PC-3 (cell line): ENCODE measurements around the gene SERGEF. TPM values are rescaled to one million over a fixed set of nuclear protein-coding genes. Genes with fewer than 3 reads are reported as not detected.

ENCODE experiments used
- ATAC-seq: fragments of 200-7000 bp; cut with Tn5 transposase; 2 replicates; pipeline ENCODE4 v1.9.1; 2020; ENCODE audit warnings: mild to moderate bottlenecking, moderate library complexity
- BruUV-seq: library from RNA; stranded (reverse); fragments of 400-500 nt; replicated peaks from 2 replicates; lab custom pipeline; 2021; lab: Mats Ljungman, UMichigan
- CTCF ChIA-PET: fragments of 300-600 bp; sonication (Branson Sonifier 250); formaldehyde crosslinking; loops from one replicate; lab custom pipeline; 2022; ENCODE audit warnings: antibody characterized with exemption; lab: Charles Lee
- POLR2A ChIA-PET: fragments of 300-600 bp; sonication (Branson Sonifier 250); formaldehyde crosslinking; loops from one replicate; lab custom pipeline; 2022; ENCODE audit warnings: antibody characterized with exemption; ENCODE audit not compliant: unreplicated experiment; lab: Charles Lee
- DNase-seq: peaks from one replicate; pipeline ENCODE4 v3.0.0-alpha.2; 2015
- H2AFZ ChIP-seq: fragments of 300-600 bp; sonication (generic); 2 replicates; pipeline ENCODE4 v1.6.0; 2016; ENCODE audit warnings: antibody characterized with exemption, low read length
- H3F3A ChIP-seq: fragments of 300-600 bp; sonication (generic); one replicate; pipeline ENCODE4 v1.6.0; 2017; ENCODE audit warnings: antibody characterized with exemption, low read length, control low read depth, mild to moderate bottlenecking; ENCODE audit not compliant: unreplicated experiment
- H3K27ac ChIP-seq: fragments of 300-600 bp; sonication (generic); 2 replicates; pipeline ENCODE4 v1.5.1; 2016; ENCODE audit warnings: mild to moderate bottlenecking, low read length
- H3K27me3 ChIP-seq: fragments of 300-600 bp; sonication (generic); 2 replicates; pipeline ENCODE4 v1.6.1; 2016; ENCODE audit warnings: low read length, mixed read lengths
- H3K36me3 ChIP-seq: fragments of 300-600 bp; sonication (generic); 2 replicates; pipeline ENCODE4 v1.6.1; 2016; ENCODE audit warnings: low read depth, mixed run types, low read length, mixed read lengths
- H3K4me1 ChIP-seq: fragments of 300-600 bp; sonication (generic); 2 replicates; pipeline ENCODE4 v1.5.1; 2016; ENCODE audit warnings: low read length; ENCODE audit not compliant: insufficient read depth
- H3K4me2 ChIP-seq: fragments of 300-600 bp; sonication (generic); 2 replicates; pipeline ENCODE4 v1.6.0; 2016; ENCODE audit warnings: low read length
- H3K4me3 ChIP-seq: fragments of 300-600 bp; sonication (generic); 2 replicates; pipeline ENCODE4 v1.5.1; 2016; ENCODE audit warnings: mild to moderate bottlenecking, low read length, mixed read lengths
- H3K79me2 ChIP-seq: fragments of 300-600 bp; sonication (generic); 2 replicates; pipeline ENCODE4 v1.6.1; 2017; ENCODE audit warnings: low read length, mixed read lengths
- H3K9ac ChIP-seq: fragments of 300-600 bp; sonication (generic); 2 replicates; pipeline ENCODE4 v1.6.0; 2016; ENCODE audit warnings: mild to moderate bottlenecking, low read length
- H3K9me2 ChIP-seq: fragments of 300-600 bp; sonication (generic); replicated peaks from 2 replicates; pipeline ENCODE4 v1.6.1; 2016; ENCODE audit warnings: mixed run types, low read length, mixed read lengths
- H3K9me3 ChIP-seq: fragments of 300-600 bp; sonication (generic); 2 replicates; pipeline ENCODE4 v1.6.1; 2016; ENCODE audit warnings: low read length, mixed read lengths
- H4K20me1 ChIP-seq: fragments of 300-600 bp; sonication (generic); 2 replicates; pipeline ENCODE4 v1.6.1; 2016; ENCODE audit warnings: low read length, mixed read lengths
- CTCF ChIP-seq: fragments of 300-600 bp; sonication (generic); conservative IDR thresholded peaks from 2 replicates; pipeline ENCODE4 v1.5.1; 2017; ENCODE audit warnings: antibody characterized with exemption, low read depth, mild to moderate bottlenecking, low read length
- EZH2 ChIP-seq: fragments of 300-600 bp; sonication (generic); IDR thresholded peaks from one replicate; pipeline ENCODE4 v1.6.1; 2017; ENCODE audit warnings: antibody characterized with exemption, mild to moderate bottlenecking, low read length; ENCODE audit not compliant: unreplicated experiment
- EZH2phosphoT487 ChIP-seq: fragments of 300-600 bp; sonication (generic); IDR thresholded peaks from 2 replicates; pipeline ENCODE4 v1.6.1; 2018; ENCODE audit warnings: mild to moderate bottlenecking, antibody characterized with exemption, low read length, borderline replicate concordance
- intact Hi-C: fragments of 100-400 bp; cut with micrococcal nuclease; formaldehyde crosslinking; loops from 2 replicates; pipeline ENCODE4 v1.9.0; 2023
- total RNA-seq: library from RNA; depleted of rRNA; stranded (reverse); fragments of >200 nt; gene quantifications from 2 replicates; pipeline ENCODE4 v1.2.3, GENCODE V29; 2014

Gene SERGEF
- total RNA-seq, 1 experiment from 2014 or later, result 13.7 TPM

GRCh38 chr11:17777738-17778091 is 235.1 kb downstream of the SERGEF start:
- no peaks in the 10 kb centered on the region for H3K9me2 ChIP-seq
- H3F3A ChIP-seq, result no peaks in the 10 kb centered on the region
- no peaks in the 10 kb centered on the region for H3K4me1 ChIP-seq
- no TSS peak for BruUV-seq
- no peaks in the 10 kb centered on the region for H4K20me1 ChIP-seq
- ATAC-seq, result no peak
- CTCF ChIA-PET, result no interaction called here
- intact Hi-C loops, result no loop called here
- no peak overlapping the region for H2AFZ ChIP-seq
- no peaks in the 10 kb centered on the region for H3K9me3 ChIP-seq
- H3K4me3 ChIP-seq, result no peak overlapping the region
- POLR2A ChIA-PET, result no interaction called here
- no peak overlapping the region for H3K27ac ChIP-seq
- no peaks in the 10 kb centered on the region for H3K36me3 ChIP-seq
- TF ChIP-seq EZH2 (no peak), EZH2phosphoT487 (no peak), CTCF (no peak)
- no peaks in the 10 kb centered on the region for H3K27me3 ChIP-seq
- H3K9ac ChIP-seq, result no peak overlapping the region
- H3K79me2 ChIP-seq, result no peaks in the 10 kb centered on the region
- no peak overlapping the region for H3K4me2 ChIP-seq
- DNase-seq, result no peak

GRCh38 chr11:17777086-17777737 is 235.6 kb downstream of the SERGEF start:
- Histone ChIP-seq H3F3A (no peaks in the 10 kb centered on the region), H3K4me1 (no peaks in the 10 kb centered on the region), H3K4me2 (no peak overlapping the region), H3K9ac (no peak overlapping the region), H4K20me1 (no peaks in the 10 kb centered on the region), H2AFZ (no peak overlapping the region), H3K36me3 (no peaks in the 10 kb centered on the region), H3K27ac (no peak overlapping the region), H3K9me3 (no peaks in the 10 kb centered on the region), H3K27me3 (no peaks in the 10 kb centered on the region), H3K4me3 (no peak overlapping the region), H3K9me2 (no peaks in the 10 kb centered on the region), H3K79me2 (no peaks in the 10 kb centered on the region)
- ChIA-PET CTCF (no interaction called here), POLR2A (no interaction called here)
- no peak for TF ChIP-seq EZH2
- ATAC-seq, result no peak
- no peak for DNase-seq
- no TSS peak for BruUV-seq
- intact Hi-C loops, result no loop called here

- BruUV-seq, result no TSS peak
- Histone ChIP-seq H3K27ac (no peak overlapping the region), H3K4me3 (no peak overlapping the region), H3K36me3 (no peaks in the 10 kb centered on the region), H3K9me2 (no peaks in the 10 kb centered on the region), H3K4me2 (no peak overlapping the region), H3K79me2 (no peaks in the 10 kb centered on the region), H3K4me1 (no peaks in the 10 kb centered on the region), H3K9ac (no peak overlapping the region), H2AFZ (no peak overlapping the region), H4K20me1 (no peaks in the 10 kb centered on the region), H3K9me3 (no peaks in the 10 kb centered on the region), H3K27me3 (no peaks in the 10 kb centered on the region), H3F3A (no peaks in the 10 kb centered on the region)
- TF ChIP-seq EZH2, result no peak
- TF ChIP-seq EZH2phosphoT487, result no peak
- no peak for TF ChIP-seq CTCF
- intact Hi-C loops, result no loop called here
- ChIA-PET CTCF (no interaction called here), POLR2A (no interaction called here)
- no peak for ATAC-seq
- DNase-seq, result no peak
These were observed 236.5 kb downstream of the SERGEF start for GRCh38 chr11:17776212-17776875.
